GM18907 (cell line): ENCODE results near the gene IRAK3.

Experiments used
- ATAC-seq: cut with Tn5 transposase; IDR thresholded peaks from one replicate; pipeline ENCODE4 v1.9.1; 2021; ENCODE audit warnings: mild to moderate bottlenecking, moderate library complexity; ENCODE audit not compliant: unreplicated experiment

Gene IRAK3

GRCh38 chr12:66301944-66302826 lies 113.2 kb downstream of the IRAK3 start, which contains the start of gene HELB:
Gene HELB, plus strand, starts transcription at chr12:66302493. Its CDS starts 111 bp downstream, at chr12:66302604.
- ATAC-seq: peak; percentile 96

DNA sequence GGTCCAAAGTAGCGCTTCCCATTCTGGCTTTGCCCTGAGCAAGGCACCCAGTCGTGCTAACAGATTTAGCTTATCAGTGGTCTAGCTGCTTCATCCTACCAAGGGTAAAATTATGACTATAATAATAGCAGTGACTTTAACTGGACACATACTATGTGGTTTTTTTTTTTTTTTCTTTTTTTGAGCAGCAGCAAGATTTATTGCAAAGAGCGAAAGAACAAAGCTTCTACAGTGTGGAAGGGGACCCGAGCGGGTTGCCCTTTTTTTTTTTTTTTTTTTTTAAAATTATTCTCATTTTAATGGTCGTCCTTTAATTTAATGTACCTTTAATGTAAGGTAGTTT lies 113.8 kb downstream of the IRAK3 start:
- ATAC-seq: no peak

DNA sequence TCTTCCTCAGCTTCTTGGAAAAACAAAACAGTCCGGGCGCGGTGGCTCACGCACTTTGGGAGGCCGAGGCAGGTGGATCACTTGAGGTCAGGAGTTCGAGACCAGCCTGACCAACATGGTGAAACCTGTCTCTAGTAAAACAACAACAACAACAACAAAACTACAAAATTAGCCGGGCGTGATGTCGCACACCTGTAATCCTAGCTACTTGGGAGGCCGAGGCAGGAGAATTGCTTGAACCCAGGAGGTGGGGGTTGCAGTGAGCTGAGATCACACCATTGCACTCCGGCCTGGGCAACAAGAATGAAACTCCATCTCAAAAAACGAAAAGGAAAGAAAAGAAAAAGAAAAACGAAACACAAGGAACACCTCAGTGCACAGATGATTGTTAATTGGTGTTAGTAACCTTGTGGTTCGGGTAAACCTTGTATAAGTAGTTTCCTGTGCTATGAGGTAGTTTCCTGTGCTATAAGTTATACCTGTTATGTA lies 114.3 kb downstream of the IRAK3 start:
- ATAC-seq: peak; percentile 57
